B cell (primary cell): ENCODE measurements around the gene CRCP. TPM values are rescaled to one million over a fixed set of nuclear protein-coding genes. Genes with fewer than 3 reads are reported as not detected.

ENCODE experiments used
- ATAC-seq: fragments of 200-7000 bp; cut with Tn5 transposase; one replicate; pipeline ENCODE4 v1.10.0; 2021; ENCODE audit warnings: low read depth, mild to moderate bottlenecking, moderate number of reproducible peaks, moderate library complexity
- CTCF ChIA-PET: fragments of 350-600 bp; sonication (Branson Sonifier 250); formaldehyde crosslinking; loops from one replicate; lab custom pipeline; 2021; ENCODE audit warnings: antibody characterized with exemption, inconsistent platforms; lab: Charles Lee
- POLR2A ChIA-PET: fragments of 350-600 bp; sonication (Branson Sonifier 250); formaldehyde crosslinking; loops from one replicate; lab custom pipeline; 2021; ENCODE audit warnings: antibody characterized with exemption; lab: Charles Lee
- DNase-seq: peaks from one replicate; pipeline ENCODE4 v3.0.0; 2013
- H2AFZ ChIP-seq: 2 replicates; pipeline ENCODE4 v1.6.1; 2012; ENCODE audit warnings: mild to moderate bottlenecking, low read depth, low read length; ENCODE audit not compliant: insufficient read depth, poor library complexity, severe bottlenecking
- H3K27ac ChIP-seq, 2 donors: 1 replicate in 1 of 2; 2 replicates in 1 of 2; pipeline ENCODE4 v1.5.1; 2012 to 2013; ENCODE audit warnings: low read length in 2 of 2, mild to moderate bottlenecking in 2 of 2, moderate library complexity in 1 of 2
- H3K27me3 ChIP-seq, 4 experiments: fragments of 200-600 bp in 1 of 4; sonication (generic) in 1 of 4; replicated peaks in 1 of 4; 1 replicate in 2 of 4; 2 replicates in 2 of 4; pipeline versions ENCODE4 v1.6.1 to v1.7.0; 2013 to 2016; ENCODE audit warnings: low read length in 3 of 4, mild to moderate bottlenecking in 2 of 4, mixed read lengths in 1 of 4, moderate library complexity in 1 of 4; ENCODE audit not compliant: insufficient read depth in 4 of 4, control insufficient read depth in 3 of 4; ENCODE audit errors: control extremely low read depth in 1 of 4
- H3K36me3 ChIP-seq, 2 experiments: replicated peaks in 1 of 2; 1 replicate in 1 of 2; 2 replicates in 1 of 2; pipeline versions ENCODE4 v1.6.1 to v1.7.1; 2013; ENCODE audit warnings: low read length in 1 of 2; ENCODE audit not compliant: insufficient read depth in 2 of 2, control insufficient read depth in 1 of 2; ENCODE audit errors: control extremely low read depth in 1 of 2, extremely low read depth in 1 of 2
- H3K4me1 ChIP-seq, 2 donors: fragments of 200-600 bp in 1 of 2; sonication (generic) in 1 of 2; 1 replicate in 1 of 2; 2 replicates in 1 of 2; pipeline versions ENCODE4 v1.5.1 to v1.6.1; 2013 to 2017; ENCODE audit warnings: low read length in 2 of 2; ENCODE audit not compliant: control insufficient read depth in 2 of 2, insufficient read depth in 2 of 2
- H3K4me2 ChIP-seq: replicated peaks from 2 replicates; pipeline ENCODE3; 2012; ENCODE audit warnings: mild to moderate bottlenecking, low read depth, low read length; ENCODE audit not compliant: poor library complexity, severe bottlenecking
- H3K4me3 ChIP-seq, 5 experiments: fragments of 200-600 bp in 1 of 5; sonication (generic) in 1 of 5; 1 replicate in 3 of 5; 2 replicates in 2 of 5; pipeline versions ENCODE4 v1.5.1 to v1.7.0; 2011 to 2016; ENCODE audit warnings: low read length in 4 of 5, mild to moderate bottlenecking in 4 of 5, low read depth in 2 of 5, control low read depth in 1 of 5, moderate library complexity in 1 of 5; ENCODE audit not compliant: insufficient read depth in 1 of 5; ENCODE audit errors: control extremely low read depth in 1 of 5, extremely low read depth in 1 of 5
- H3K79me2 ChIP-seq: fragments of 200-600 bp; sonication (generic); one replicate; pipeline ENCODE4 v1.6.0; 2016; ENCODE audit warnings: low read length; ENCODE audit not compliant: control insufficient read depth, insufficient read depth
- H3K9ac ChIP-seq: fragments of 200-600 bp; sonication (generic); 2 replicates; pipeline ENCODE4 v1.6.1; 2017; ENCODE audit warnings: mild to moderate bottlenecking, low read length, moderate library complexity
- H3K9me3 ChIP-seq, 3 donors: one replicate each; pipeline versions ENCODE4 v1.6.1 to v1.7.1; 2013; ENCODE audit warnings: low read length in 2 of 3; ENCODE audit not compliant: control insufficient read depth in 2 of 3, insufficient read depth in 1 of 3; ENCODE audit errors: control extremely low read depth in 1 of 3
- H4K20me1 ChIP-seq: 2 replicates; pipeline ENCODE4 v1.6.0; 2012; ENCODE audit warnings: mild to moderate bottlenecking, low read length; ENCODE audit not compliant: insufficient read depth, control insufficient read depth, poor library complexity, severe bottlenecking
- H3K27ac Mint-ChIP-seq: one replicate; pipeline ENCODE4 v1.8.0; 2021; ENCODE audit warnings: mixed read lengths
- H3K27me3 Mint-ChIP-seq: one replicate; pipeline ENCODE4 v1.8.0; 2021; ENCODE audit warnings: mixed read lengths
- H3K4me1 Mint-ChIP-seq: one replicate; pipeline ENCODE4 v1.8.0; 2021; ENCODE audit warnings: mixed read lengths
- H3K4me3 Mint-ChIP-seq: one replicate; pipeline ENCODE4 v1.8.0; 2021; ENCODE audit warnings: mixed read lengths
- H3K9me3 Mint-ChIP-seq: one replicate; pipeline ENCODE4 v1.8.0; 2022; ENCODE audit warnings: mixed read lengths; ENCODE audit not compliant: insufficient read depth
- CTCF ChIP-seq: fragments of 200-600 bp; IDR thresholded peaks from one replicate; pipeline ENCODE4 v1.8.0; 2022; ENCODE audit warnings: antibody characterized with exemption, mild to moderate bottlenecking
- EZH2 ChIP-seq: IDR thresholded peaks from 2 replicates; pipeline ENCODE4 v1.6.1; 2012; ENCODE audit warnings: borderline replicate concordance, low read depth, mild to moderate bottlenecking, moderate library complexity, low read length; ENCODE audit not compliant: insufficient read depth, poor library complexity, severe bottlenecking
- WGBS: methylation state at CpG from one replicate; pipeline ENCODE4 v1.1.5; 2013; ENCODE audit warnings: missing lambda C conversion rate; ENCODE audit not compliant: insufficient coverage; 5-methylcytosine and 5-hydroxymethylcytosine counted together
- intact Hi-C: fragments of 100-400 bp; cut with micrococcal nuclease; formaldehyde crosslinking; loops from one replicate; pipeline ENCODE4 v1.10.0; 2022
- polyA plus RNA-seq: library from polyadenylated mRNA; depleted of rRNA; stranded (reverse); fragments of >200 nt; gene quantifications from 2 replicates; pipeline ENCODE4 v1.2.3, GENCODE V29; 2012
- total RNA-seq, 2 donors: library from RNA; stranded (reverse); fragments of 120-200 nt in 1 of 2; gene quantifications; 1 replicate in 1 of 2; 2 replicates in 1 of 2; pipeline versions ENCODE4 v1.2.3 to v1.2.4, GENCODE V29; 2013 to 2022

CRCP gene
- total and polyA plus RNA-seq, 2 donors (not counting 1 experiment from before 2014, with no cell fraction given), result 20.8 to 39.6 TPM

- Histone ChIP-seq H3K4me3 (no peak overlapping the region), H3K27ac (no peak overlapping the region), H3K9me3 (peaks cover 0 to 5% (median 2%) of the 10 kb centered on the region in 3 donors), H3K4me2 (no peak overlapping the region), H4K20me1 (no peaks in the 10 kb centered on the region), H2AFZ (no peak overlapping the region), H3K36me3 (no peaks in the 10 kb centered on the region), H3K27me3 (no peaks in the 10 kb centered on the region), H3K9ac (no peak overlapping the region), H3K79me2 (no peaks in the 10 kb centered on the region), H3K4me1 (no peaks in the 10 kb centered on the region)
- H3K4me1 Mint-ChIP-seq, result peaks cover 2% of the 10 kb centered on the region
- no peak overlapping the region for H3K4me3 Mint-ChIP-seq
- no peaks in the 10 kb centered on the region for H3K9me3 Mint-ChIP-seq
- no peak for DNase-seq
- no peak overlapping the region for H3K27ac Mint-ChIP-seq
- CTCF ChIA-PET, result no interaction called here
- TF ChIP-seq CTCF, result no peak
- no peak for TF ChIP-seq EZH2
- no peak for ATAC-seq
- intact Hi-C loops, result no loop called here
- H3K27me3 Mint-ChIP-seq, result no peaks in the 10 kb centered on the region
- 86% methylated on average over 2 of the region's 2 CpGs for WGBS
- POLR2A ChIA-PET, result interaction anchor here (0.7 kb wide), 1 partner anchor 156 kb away, joined by 3 read pairs; no protein-coding TSS in a partner anchor
Measured at GRCh38 chr7:66176914-66177313, 62.3 kb downstream of the CRCP start.

GRCh38 chr7:66178258-66178657 lies 63.6 kb downstream of the CRCP start:
- no peak overlapping the region for H3K27ac Mint-ChIP-seq
- Histone ChIP-seq H2AFZ (no peak overlapping the region), H3K27ac (no peak overlapping the region), H3K4me3 (no peak overlapping the region), H3K9ac (no peak overlapping the region), H3K27me3 (no peaks in the 10 kb centered on the region), H3K79me2 (no peaks in the 10 kb centered on the region), H3K36me3 (no peaks in the 10 kb centered on the region), H4K20me1 (no peaks in the 10 kb centered on the region), H3K4me1 (no peaks in the 10 kb centered on the region), H3K4me2 (no peak overlapping the region), H3K9me3 (peaks cover 0 to 5% (median 2%) of the 10 kb centered on the region in 3 donors)
- POLR2A ChIA-PET, result no interaction called here
- intact Hi-C loops, result no loop called here
- CTCF ChIA-PET, result no interaction called here
- TF ChIP-seq EZH2 (no peak), CTCF (no peak)
- DNase-seq, result no peak
- no peaks in the 10 kb centered on the region for H3K4me1 Mint-ChIP-seq
- 92% methylated on average over 2 of the region's 2 CpGs for WGBS
- no peaks in the 10 kb centered on the region for H3K27me3 Mint-ChIP-seq
- no peaks in the 10 kb centered on the region for H3K9me3 Mint-ChIP-seq
- no peak overlapping the region for H3K4me3 Mint-ChIP-seq
- ATAC-seq, result no peak
